ENCODE results near the gene HFE. TPM values are rescaled to one million over a fixed set of nuclear protein-coding genes. Genes with fewer than 3 reads are reported as not detected.

HFE gene
- total and polyA plus RNA-seq, 2 of the 13 experiments (the other 11 are each of a cell fraction or from before 2014, with no cell fraction given): 3.7 to 6.3 TPM

- no peak for TF ChIP-seq ZBTB40 (IDR thresholded peaks at IDR 0.05)
- TF ChIP-seq ZBTB40 (CRISPR knock-in tag; IDR thresholded peaks at IDR 0.05): peak; percentile 93
- TF ChIP-seq GPBP1L1 (CRISPR knock-in tag; IDR thresholded peaks at IDR 0.05): no peak
- no peak for TF ChIP-seq ZBTB2 (CRISPR knock-in tag; IDR thresholded peaks at IDR 0.05; ENCODE audit: low read depth)
- TF ChIP-seq ZC3H4 (CRISPR knock-in tag; IDR thresholded peaks at IDR 0.05; ENCODE audit: borderline replicate concordance): peak; percentile 98; the same call in 1 of the 2 replicates
- TF ChIP-seq SRSF4 (IDR thresholded peaks at IDR 0.05; ENCODE audit: low read depth, low read length, poor library complexity, severe bottlenecking): peak; percentile 91
- peak; percentile 81; the same call in 1 of the 2 replicates for TF ChIP-seq KLF13 (CRISPR knock-in tag; IDR thresholded peaks at IDR 0.05)
- TF ChIP-seq ZFP41 (CRISPR knock-in tag; IDR thresholded peaks at IDR 0.05; ENCODE audit: borderline replicate concordance): peak; percentile 78; the same call in 1 of the 2 replicates
- TF ChIP-seq E2F1 (CRISPR knock-in tag; IDR thresholded peaks at IDR 0.05): peak; percentile 97
- 0 out of 2 replicates have a peak, but pooled peaks have one; percentile 23 for TF ChIP-seq PRDM10 (CRISPR knock-in tag; IDR thresholded peaks at IDR 0.05; ENCODE audit: low read depth)
These were observed 41.9 kb upstream of the HFE start (continued) for GRCh38 chr6:26045065-26045927.
